ENCODE data around the gene KLF13. TPM values are rescaled to one million over a fixed set of nuclear protein-coding genes. Genes with fewer than 3 reads are reported as not detected.

Gene KLF13
- total RNA-seq, 1 experiment from 2014 or later, result 78.6 TPM

DNA sequence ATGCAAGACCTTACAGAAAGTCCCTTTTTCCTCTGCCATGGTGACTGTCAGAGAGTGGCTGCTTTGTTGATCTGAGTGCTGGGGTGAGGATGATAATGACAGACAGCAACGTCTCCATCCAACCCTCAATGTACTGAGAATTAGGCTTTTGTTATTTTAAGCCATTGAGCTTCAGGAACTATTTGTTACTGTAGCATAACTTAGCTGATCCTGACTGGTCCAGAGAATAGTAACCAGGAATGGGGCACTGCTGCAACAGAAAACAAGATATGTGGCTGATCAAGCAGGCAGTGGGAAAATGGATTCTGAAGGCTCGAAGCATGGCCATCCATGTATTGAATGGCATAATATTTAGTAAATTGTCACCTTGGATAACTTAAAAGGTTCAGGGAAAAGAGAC is 5.2 kb upstream of the KLF13 start:
- BruUV-seq (replicated peaks), result no TSS peak
- H3K9me3 ChIP-seq (ENCODE audit: control insufficient read depth, insufficient read depth, low read depth, low read length), result no peaks in the 10 kb centered on the region
- peaks cover 7% of the 10 kb centered on the region; the same call in 1 of the 2 replicates for H3K4me1 ChIP-seq (ENCODE audit: control insufficient read depth, insufficient read depth, low read length)
- no peak for TF ChIP-seq POLR2AphosphoS5 (IDR thresholded peaks at IDR 0.05; ENCODE audit: low read depth, low read length)
- TF ChIP-seq, protein P1, sequence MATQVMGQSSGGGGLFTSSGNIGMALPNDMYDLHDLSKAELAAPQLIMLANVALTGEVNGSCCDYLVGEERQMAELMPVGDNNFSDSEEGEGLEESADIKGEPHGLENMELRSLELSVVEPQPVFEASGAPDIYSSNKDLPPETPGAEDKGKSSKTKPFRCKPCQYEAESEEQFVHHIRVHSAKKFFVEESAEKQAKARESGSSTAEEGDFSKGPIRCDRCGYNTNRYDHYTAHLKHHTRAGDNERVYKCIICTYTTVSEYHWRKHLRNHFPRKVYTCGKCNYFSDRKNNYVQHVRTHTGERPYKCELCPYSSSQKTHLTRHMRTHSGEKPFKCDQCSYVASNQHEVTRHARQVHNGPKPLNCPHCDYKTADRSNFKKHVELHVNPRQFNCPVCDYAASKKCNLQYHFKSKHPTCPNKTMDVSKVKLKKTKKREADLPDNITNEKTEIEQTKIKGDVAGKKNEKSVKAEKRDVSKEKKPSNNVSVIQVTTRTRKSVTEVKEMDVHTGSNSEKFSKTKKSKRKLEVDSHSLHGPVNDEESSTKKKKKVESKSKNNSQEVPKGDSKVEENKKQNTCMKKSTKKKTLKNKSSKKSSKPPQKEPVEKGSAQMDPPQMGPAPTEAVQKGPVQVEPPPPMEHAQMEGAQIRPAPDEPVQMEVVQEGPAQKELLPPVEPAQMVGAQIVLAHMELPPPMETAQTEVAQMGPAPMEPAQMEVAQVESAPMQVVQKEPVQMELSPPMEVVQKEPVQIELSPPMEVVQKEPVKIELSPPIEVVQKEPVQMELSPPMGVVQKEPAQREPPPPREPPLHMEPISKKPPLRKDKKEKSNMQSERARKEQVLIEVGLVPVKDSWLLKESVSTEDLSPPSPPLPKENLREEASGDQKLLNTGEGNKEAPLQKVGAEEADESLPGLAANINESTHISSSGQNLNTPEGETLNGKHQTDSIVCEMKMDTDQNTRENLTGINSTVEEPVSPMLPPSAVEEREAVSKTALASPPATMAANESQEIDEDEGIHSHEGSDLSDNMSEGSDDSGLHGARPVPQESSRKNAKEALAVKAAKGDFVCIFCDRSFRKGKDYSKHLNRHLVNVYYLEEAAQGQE (IDR thresholded peaks at IDR 0.05; ENCODE audit: insufficient read depth in 1 of 2, low read depth in 2 of 2, low read length in 1 of 2), result no peak
- no peak for TF ChIP-seq TCF7L2 (IDR thresholded peaks at IDR 0.05; ENCODE audit: low read depth, low read length)
- TF ChIP-seq SIN3A (IDR thresholded peaks at IDR 0.05; ENCODE audit: borderline replicate concordance, insufficient read depth, low read depth, low read length), result no peak
- no peak for TF ChIP-seq CTCF (IDR thresholded peaks at IDR 0.05)
- ChIA-PET CTCF (no interaction called here), POLR2A (no interaction called here)
- H3K27ac ChIP-seq (ENCODE audit: low read length), result no peak overlapping the region
- DNase-seq (ENCODE audit: low read depth, low spot score), result no peak
- no peaks in the 10 kb centered on the region for H3K27me3 ChIP-seq (ENCODE audit: control insufficient read depth, insufficient read depth, low read length)
- ATAC-seq, result no peak
- H3K36me3 ChIP-seq (ENCODE audit: control insufficient read depth, insufficient read depth, low read length), result no peaks in the 10 kb centered on the region
- intact Hi-C loops (cut with micrococcal nuclease; ENCODE audit: unreplicated experiment) (loop anchor here (10.0 kb wide), 1 partner anchor 107 kb away; no protein-coding TSS in a partner anchor), in situ Hi-C loops (cut with HindIII; ENCODE audit: low pct_unique_long_range_greater_than_20kb, low sequenced_read_pairs) (no loop called here)
- H3K4me3 ChIP-seq (ENCODE audit: low read depth in 2 of 2, low read length in 2 of 2), result no peak overlapping the region

DNA sequence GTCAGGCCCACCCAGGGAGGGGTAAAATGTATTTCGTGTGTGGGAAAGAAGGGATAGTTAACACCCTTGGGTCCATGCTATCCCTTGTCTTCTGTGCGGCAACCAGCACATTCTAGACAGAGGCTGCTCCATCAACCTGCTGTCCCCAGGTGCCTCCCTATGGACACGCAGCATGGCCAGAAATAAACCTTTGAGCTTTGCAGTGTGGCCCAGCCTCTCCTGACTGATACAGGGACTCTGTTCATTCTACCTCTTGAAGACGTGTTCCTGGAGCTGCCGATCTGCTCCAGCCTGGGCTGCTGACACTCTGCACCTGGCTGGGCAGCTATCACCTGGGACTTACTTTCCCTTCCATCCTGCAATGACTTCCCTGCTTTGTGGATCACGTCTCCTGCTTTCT is 4.1 kb upstream of the KLF13 start:
- Histone ChIP-seq H3K4me3 (ENCODE audit: low read depth in 2 of 2, low read length in 2 of 2) (no peak overlapping the region), H3K4me1 (ENCODE audit: control insufficient read depth, insufficient read depth, low read length) (peaks cover 7% of the 10 kb centered on the region; the same call in 1 of the 2 replicates), H3K27ac (ENCODE audit: low read length) (no peak overlapping the region; the same call in 1 of the 2 replicates), H3K27me3 (ENCODE audit: control insufficient read depth, insufficient read depth, low read length) (no peaks in the 10 kb centered on the region), H3K9me3 (ENCODE audit: control insufficient read depth, insufficient read depth, low read depth, low read length) (no peaks in the 10 kb centered on the region), H3K36me3 (ENCODE audit: control insufficient read depth, insufficient read depth, low read length) (no peaks in the 10 kb centered on the region)
- in situ Hi-C loops (cut with HindIII; ENCODE audit: low pct_unique_long_range_greater_than_20kb, low sequenced_read_pairs) (no loop called here), intact Hi-C loops (cut with micrococcal nuclease; ENCODE audit: unreplicated experiment) (loop anchor here (10.0 kb wide), 1 partner anchor 108 kb away; no protein-coding TSS in a partner anchor)
- no TSS peak for BruUV-seq (replicated peaks)
- no peak for ATAC-seq
- ChIA-PET CTCF (no interaction called here), POLR2A (no interaction called here)
- TF ChIP-seq CTCF (IDR thresholded peaks at IDR 0.05), result no peak
- no peak for TF ChIP-seq SIN3A (IDR thresholded peaks at IDR 0.05; ENCODE audit: borderline replicate concordance, insufficient read depth, low read depth, low read length)
- TF ChIP-seq, protein P1 (IDR thresholded peaks at IDR 0.05; ENCODE audit: insufficient read depth in 1 of 2, low read depth in 2 of 2, low read length in 1 of 2), result no peak
- no peak for TF ChIP-seq POLR2AphosphoS5 (IDR thresholded peaks at IDR 0.05; ENCODE audit: low read depth, low read length)
- no peak for TF ChIP-seq TCF7L2 (IDR thresholded peaks at IDR 0.05; ENCODE audit: low read depth, low read length)
- no peak for DNase-seq (ENCODE audit: low read depth, low spot score)
